ENCODE results near the gene RSPO4. TPM values are rescaled to one million over a fixed set of nuclear protein-coding genes. Genes with fewer than 3 reads are reported as not detected.

RSPO4 gene
- total RNA-seq, 1 experiment from 2014 or later: not detected

GRCh38 chr20:982754-983153, 19.4 kb downstream of the RSPO4 start:
- peaks cover 80% of the 10 kb centered on the region for H3K27me3 ChIP-seq (ENCODE audit: insufficient read depth, low read depth)
- no TSS peak for BruUV-seq (replicated peaks)

GRCh38 chr20:977021-977420, 25.1 kb downstream of the RSPO4 start:
- Histone ChIP-seq H3K4me3 (no peak overlapping the region), H3K9me3 (ENCODE audit: insufficient read depth, low read depth) (no peaks in the 10 kb centered on the region), H4K20me1 (ENCODE audit: insufficient read depth) (no peaks in the 10 kb centered on the region), H2AFZ (no peak overlapping the region), H3K4me1 (replicated peaks; ENCODE audit: insufficient read depth) (no peaks in the 10 kb centered on the region), H3K9me2 (ENCODE audit: insufficient read depth) (no peaks in the 10 kb centered on the region), H3F3A (ENCODE audit: insufficient read depth, low read depth) (no peaks in the 10 kb centered on the region), H3K4me2 (no peak overlapping the region), H3K36me3 (ENCODE audit: low read depth) (no peaks in the 10 kb centered on the region), H3K79me2 (ENCODE audit: low read depth) (no peaks in the 10 kb centered on the region), H3K27ac (no peak overlapping the region), H3K27me3 (ENCODE audit: insufficient read depth, low read depth) (peaks cover 62% of the 10 kb centered on the region)
- DNase-seq: no peak
- CTCF ChIA-PET: no interaction called here
- POLR2A ChIA-PET (ENCODE audit: unreplicated experiment): no interaction called here
- TF ChIP-seq, protein P1, sequence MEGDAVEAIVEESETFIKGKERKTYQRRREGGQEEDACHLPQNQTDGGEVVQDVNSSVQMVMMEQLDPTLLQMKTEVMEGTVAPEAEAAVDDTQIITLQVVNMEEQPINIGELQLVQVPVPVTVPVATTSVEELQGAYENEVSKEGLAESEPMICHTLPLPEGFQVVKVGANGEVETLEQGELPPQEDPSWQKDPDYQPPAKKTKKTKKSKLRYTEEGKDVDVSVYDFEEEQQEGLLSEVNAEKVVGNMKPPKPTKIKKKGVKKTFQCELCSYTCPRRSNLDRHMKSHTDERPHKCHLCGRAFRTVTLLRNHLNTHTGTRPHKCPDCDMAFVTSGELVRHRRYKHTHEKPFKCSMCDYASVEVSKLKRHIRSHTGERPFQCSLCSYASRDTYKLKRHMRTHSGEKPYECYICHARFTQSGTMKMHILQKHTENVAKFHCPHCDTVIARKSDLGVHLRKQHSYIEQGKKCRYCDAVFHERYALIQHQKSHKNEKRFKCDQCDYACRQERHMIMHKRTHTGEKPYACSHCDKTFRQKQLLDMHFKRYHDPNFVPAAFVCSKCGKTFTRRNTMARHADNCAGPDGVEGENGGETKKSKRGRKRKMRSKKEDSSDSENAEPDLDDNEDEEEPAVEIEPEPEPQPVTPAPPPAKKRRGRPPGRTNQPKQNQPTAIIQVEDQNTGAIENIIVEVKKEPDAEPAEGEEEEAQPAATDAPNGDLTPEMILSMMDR (conservative IDR thresholded peaks at IDR 0.05): no peak
- no peak for TF ChIP-seq EZH2 (IDR thresholded peaks at IDR 0.05; ENCODE audit: low read depth)
- intact Hi-C loops (cut with micrococcal nuclease; ENCODE audit: unreplicated experiment): no loop called here
- BruUV-seq (replicated peaks): no TSS peak

More at GRCh38 chr20:982754-983153, 19.4 kb downstream of the RSPO4 start:
- ChIA-PET POLR2A (ENCODE audit: unreplicated experiment) (no interaction called here), CTCF (no interaction called here)
- H3K36me3 ChIP-seq (ENCODE audit: low read depth): no peaks in the 10 kb centered on the region
- H3K9me2 ChIP-seq (ENCODE audit: insufficient read depth): no peaks in the 10 kb centered on the region
- H3K27ac ChIP-seq: no peak overlapping the region
- H3K4me2 ChIP-seq: no peak overlapping the region
- TF ChIP-seq, protein P1 (conservative IDR thresholded peaks at IDR 0.05): no peak
- no peak for TF ChIP-seq EZH2 (IDR thresholded peaks at IDR 0.05; ENCODE audit: low read depth)
- no peak for DNase-seq
- H2AFZ ChIP-seq: no peak overlapping the region
- H3F3A ChIP-seq (ENCODE audit: insufficient read depth, low read depth): no peaks in the 10 kb centered on the region
- H3K4me1 ChIP-seq (replicated peaks; ENCODE audit: insufficient read depth): no peaks in the 10 kb centered on the region
- intact Hi-C loops (cut with micrococcal nuclease; ENCODE audit: unreplicated experiment): no loop called here
- H3K9me3 ChIP-seq (ENCODE audit: insufficient read depth, low read depth): no peaks in the 10 kb centered on the region
- H3K4me3 ChIP-seq: no peak overlapping the region
- no peaks in the 10 kb centered on the region for H3K79me2 ChIP-seq (ENCODE audit: low read depth)
- H4K20me1 ChIP-seq (ENCODE audit: insufficient read depth): no peaks in the 10 kb centered on the region

GRCh38 chr20:976033-976432, 26.1 kb downstream of the RSPO4 start:
- Histone ChIP-seq H3K79me2 (ENCODE audit: low read depth) (no peaks in the 10 kb centered on the region), H2AFZ (no peak overlapping the region), H4K20me1 (ENCODE audit: insufficient read depth) (no peaks in the 10 kb centered on the region), H3K9me3 (ENCODE audit: insufficient read depth, low read depth) (no peaks in the 10 kb centered on the region), H3K4me2 (no peak overlapping the region), H3K36me3 (ENCODE audit: low read depth) (no peaks in the 10 kb centered on the region), H3K27ac (no peak overlapping the region), H3K4me3 (no peak overlapping the region), H3F3A (ENCODE audit: insufficient read depth, low read depth) (no peaks in the 10 kb centered on the region), H3K27me3 (ENCODE audit: insufficient read depth, low read depth) (peaks cover 59% of the 10 kb centered on the region), H3K4me1 (replicated peaks; ENCODE audit: insufficient read depth) (no peaks in the 10 kb centered on the region), H3K9me2 (ENCODE audit: insufficient read depth) (no peaks in the 10 kb centered on the region)
- TF ChIP-seq EZH2 (IDR thresholded peaks at IDR 0.05; ENCODE audit: low read depth): no peak
- TF ChIP-seq, protein P1 (conservative IDR thresholded peaks at IDR 0.05): no peak
- DNase-seq: no peak
- CTCF ChIA-PET: no interaction called here
- intact Hi-C loops (cut with micrococcal nuclease; ENCODE audit: unreplicated experiment): no loop called here
- POLR2A ChIA-PET (ENCODE audit: unreplicated experiment): no interaction called here
- BruUV-seq (replicated peaks): no TSS peak

All from PC-9 (cell line).